SK-N-DZ (cell line): ENCODE measurements around the gene RNU6-9.

Experiments
- DNase-seq: peaks from one replicate; pipeline ENCODE4 v3.0.0-alpha.2; 2015; ENCODE audit warnings: low spot score

RNU6-9 gene

GRCh38 chr19:897442-898039 is 4.3 kb downstream of the RNU6-9 start:
- DNase-seq = no peak

- peak; percentile 82 for DNase-seq
Measured at GRCh38 chr19:898663-899062, 5.4 kb downstream of the RNU6-9 start.

- DNase-seq = no peak
Measured at GRCh38 chr19:899336-900042, 6.2 kb downstream of the RNU6-9 start.

GRCh38 chr19:900043-900301 is 6.7 kb downstream of the RNU6-9 start:
- no peak for DNase-seq

DNA sequence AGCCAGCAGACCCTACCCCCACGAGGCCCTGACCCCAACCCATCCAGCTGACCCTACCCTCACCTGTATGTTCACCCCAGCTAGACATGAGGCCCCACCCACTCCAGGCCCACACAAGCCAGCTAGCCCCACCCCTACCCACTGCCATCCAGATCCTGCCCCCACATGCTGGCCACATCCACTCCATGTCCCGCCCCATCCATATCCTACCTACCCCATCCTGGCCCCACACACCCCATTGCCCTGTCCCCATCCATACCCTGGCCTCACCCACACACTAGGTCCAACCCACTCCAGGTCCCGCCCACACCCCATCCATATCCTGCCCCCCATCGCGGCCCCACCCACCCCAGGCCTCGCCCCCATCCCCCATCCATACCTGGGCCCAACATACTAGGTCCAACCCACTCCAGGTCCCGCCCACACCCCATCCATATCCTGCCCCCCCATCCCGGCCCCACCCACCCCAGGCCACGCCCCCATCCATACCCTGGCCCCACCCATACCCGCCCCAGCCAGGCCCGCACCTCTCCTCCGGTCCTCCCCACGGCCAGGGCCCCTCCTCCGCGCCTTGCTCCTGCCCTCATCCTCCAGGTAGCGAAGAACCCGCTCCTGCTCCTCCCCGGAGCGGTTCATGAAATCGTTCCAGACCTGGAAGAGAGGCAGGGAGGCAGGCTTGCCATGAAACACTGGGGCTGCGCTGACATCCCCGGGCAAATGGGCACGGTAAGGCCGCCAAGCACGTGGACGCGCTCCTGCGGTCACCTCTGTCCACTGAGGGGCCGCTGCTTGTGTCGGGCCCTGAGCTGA is 7.2 kb downstream of the RNU6-9 start:
- DNase-seq = no peak

- DNase-seq = no peak
Measured at GRCh38 chr19:901216-902092, 8.2 kb downstream of the RNU6-9 start.

- DNase-seq = no peak
Measured at GRCh38 chr19:902093-902370, 8.7 kb downstream of the RNU6-9 start.

GRCh38 chr19:902446-903226 is 9.4 kb downstream of the RNU6-9 start:
- no peak for DNase-seq

DNA sequence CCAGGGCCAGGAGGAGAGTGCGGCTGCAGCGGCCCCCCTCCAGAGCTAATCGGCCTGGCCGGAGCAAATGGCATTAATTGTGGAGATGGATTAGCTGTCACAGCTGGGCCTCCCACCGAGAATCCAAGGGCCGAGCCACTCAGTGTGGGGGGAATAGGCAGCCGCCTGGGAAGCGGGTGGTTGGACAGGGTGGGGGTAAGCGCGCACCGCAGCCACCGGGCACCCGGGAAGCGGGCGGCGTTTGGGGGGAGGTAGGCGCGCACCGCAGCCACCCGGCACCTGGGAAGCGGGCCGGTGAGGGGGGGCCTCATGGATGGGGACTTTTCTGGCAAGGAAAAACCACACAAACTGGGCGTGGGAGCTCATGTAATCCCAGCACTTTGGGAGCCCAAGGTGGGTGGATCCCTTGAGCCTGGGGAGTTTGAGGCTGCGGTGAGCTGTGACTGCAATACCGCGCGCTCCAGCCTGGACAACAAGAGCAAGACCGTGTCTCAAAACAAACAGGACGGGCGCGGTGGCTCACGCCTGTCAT is 10.0 kb downstream of the RNU6-9 start:
- DNase-seq = peak; percentile 43

- no peak for DNase-seq
Measured at GRCh38 chr19:904545-904944, 11.3 kb downstream of the RNU6-9 start.

DNA sequence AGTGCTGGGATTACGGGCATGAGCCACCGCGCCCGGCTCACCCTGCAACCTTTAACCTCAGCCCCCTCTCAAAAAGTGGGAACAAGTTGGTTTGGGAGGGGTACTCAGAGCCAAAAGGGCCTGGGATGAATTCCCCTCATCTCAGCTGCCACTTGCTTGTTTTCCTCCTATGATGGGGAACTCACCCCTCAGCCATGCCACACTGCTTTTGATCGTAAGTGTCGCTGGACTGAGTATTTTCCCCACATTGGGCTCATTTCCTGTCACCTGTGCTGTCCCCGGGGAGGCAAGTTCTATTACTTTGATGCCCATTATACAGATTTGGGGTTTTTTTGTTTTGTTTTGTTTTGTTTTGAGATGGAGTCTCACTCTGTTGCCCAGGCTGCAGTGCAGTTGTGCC is 13.2 kb downstream of the RNU6-9 start:
- DNase-seq = no peak

DNA sequence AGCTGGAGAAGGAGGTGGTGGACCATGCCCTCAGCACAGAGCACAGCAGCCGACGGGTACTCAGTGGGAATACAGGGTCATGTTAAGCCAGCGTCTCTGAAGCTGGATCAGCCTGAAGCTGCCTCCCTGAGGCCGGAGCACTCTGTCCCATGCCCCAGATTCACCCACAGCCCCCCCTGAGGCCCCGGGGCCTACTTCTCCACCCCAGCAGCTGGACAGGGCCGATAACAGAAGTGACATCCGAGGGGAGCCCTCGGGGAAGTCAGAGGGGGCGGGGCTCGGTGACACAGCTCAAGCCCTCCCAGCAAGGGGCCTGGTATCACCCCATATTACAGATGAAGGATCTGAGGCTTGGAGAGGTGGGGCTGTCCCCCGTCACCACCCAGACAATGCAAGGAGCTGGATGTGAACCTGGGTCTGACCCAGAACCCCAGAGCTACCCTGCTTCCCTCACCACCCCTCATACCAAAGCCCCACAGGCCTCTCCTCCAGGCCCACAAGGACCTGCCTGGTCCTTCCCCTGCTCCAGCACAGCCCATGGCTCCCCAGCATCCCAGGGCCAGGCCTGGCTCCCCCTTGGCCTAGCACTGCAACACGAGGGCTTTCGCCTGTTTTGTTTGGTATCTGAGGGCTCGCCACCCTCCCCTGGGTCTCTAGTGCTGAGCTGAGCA is 14.0 kb downstream of the RNU6-9 start:
- DNase-seq = no peak

GRCh38 chr19:911197-912033 is 18.1 kb downstream of the RNU6-9 start:
- DNase-seq = no peak

DNA sequence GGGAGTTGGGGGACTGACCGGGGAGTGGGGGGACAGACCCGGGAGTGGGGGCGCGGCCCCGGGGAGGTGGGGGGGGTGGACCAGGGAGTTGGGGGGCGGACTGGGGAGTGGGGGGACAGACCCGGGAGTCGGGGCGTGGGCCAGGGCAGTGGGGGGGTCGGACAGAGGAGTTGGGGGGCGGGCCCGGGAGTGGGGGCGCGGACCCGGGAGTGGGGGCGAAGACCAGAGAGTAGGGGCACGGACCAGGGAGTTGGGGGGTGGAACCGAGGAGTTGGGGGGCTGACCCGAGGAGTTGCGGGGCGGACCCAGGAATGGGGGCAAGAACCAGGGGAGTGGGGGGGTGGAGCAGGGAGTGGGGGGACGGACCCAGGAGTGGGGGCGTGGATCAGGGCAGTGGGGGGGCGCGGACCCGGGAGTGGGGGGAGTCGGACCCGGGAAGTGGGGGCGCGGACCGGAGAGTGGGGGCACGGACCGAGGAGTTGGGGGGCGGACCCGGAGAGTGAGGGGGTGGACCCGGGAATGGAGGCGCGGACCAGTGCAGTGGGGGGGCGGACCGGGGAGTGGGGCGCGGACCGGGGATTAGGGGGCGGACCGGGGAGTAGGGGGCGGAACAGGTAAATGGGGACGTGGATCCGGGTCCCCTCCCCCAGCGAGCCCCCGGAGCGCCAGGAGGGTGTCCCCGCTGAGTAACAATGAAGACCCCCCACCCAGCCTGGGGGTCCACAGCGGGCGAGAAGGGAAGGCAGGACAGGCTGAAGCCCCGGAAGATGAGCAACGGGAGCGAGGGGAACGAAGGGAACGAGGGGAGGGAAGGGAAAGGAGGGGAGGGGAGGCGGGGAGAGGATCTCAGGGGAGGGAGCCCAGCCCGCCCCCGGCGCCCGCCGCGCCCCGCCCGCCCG is 19.1 kb downstream of the RNU6-9 start:
- DNase-seq = no peak

DNA sequence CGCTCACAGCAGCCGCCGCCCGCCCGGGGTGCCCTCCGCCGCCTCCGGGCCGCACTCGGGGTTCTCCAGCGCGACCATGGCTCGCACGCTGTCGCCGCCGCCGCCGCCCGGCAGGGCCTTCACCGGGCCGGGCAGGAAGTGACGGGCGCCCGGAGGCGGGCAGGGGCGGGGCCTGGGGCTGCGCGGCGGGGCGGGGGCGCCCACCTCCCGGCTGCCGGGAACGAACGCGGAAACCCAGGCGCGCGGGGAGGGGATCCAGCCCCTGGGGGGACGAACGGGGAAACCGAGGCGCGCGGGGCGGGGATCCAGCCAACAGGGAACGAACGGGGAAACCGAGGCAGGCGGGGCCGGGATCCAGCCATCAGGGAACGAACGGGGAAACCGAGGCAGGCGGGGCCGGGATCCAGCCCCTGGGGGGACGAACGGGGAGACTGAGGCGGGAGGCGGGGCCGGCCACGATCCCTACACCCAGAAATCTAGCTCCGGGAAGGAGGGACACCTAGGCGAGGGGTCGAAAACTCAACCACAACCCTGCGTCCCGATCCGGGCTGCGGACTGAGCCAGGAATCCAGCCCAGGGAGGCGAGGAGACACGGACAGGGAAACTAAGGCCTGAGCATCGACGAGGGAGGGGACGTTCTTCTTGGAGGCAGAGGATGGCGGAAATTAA is 19.9 kb downstream of the RNU6-9 start, which contains the start of gene R3HDM4:
Gene R3HDM4 (minus strand): TSS at position 140 of the 669 bp plus-strand sequence. CDS start 62 bp downstream, at position 78.
- no peak for DNase-seq

DNA sequence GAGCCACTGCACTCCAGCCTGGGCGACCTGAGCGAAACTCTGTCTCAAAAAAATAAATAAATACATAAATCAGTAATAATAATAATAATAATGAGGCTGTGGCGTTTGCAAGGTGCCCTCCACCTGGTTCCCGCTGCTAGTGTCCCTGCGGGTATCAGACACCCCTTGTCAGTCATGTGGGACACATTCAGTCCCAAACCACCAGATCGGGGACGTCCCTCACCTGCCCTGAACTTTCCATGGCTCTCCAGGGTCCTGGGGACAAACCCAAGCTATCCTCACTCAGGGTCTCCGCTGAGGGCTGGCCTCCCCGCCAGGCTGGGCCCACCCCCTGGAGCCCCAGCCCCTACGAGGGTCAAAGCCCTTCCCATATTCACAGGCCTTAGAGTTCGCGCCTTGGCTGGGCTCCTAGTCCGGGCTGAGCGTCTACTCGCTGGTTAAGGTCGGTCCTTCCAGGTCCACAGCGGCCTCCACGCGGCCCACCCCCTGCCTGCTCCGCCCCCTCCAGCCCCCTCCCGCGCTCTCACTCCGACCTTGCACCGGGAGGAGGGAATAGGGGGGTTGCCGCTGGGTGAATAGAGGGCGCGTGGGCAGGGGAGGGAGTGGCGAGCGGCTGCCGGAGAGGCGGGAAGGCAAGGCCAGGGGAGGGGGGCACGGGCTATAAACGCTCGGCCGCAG is 23.5 kb downstream of the RNU6-9 start:
- DNase-seq = peak; percentile 55
